GM19240 (cell line): ENCODE data around the gene KRTAP5-3.

Experiments used
- DNase-seq: peaks from one replicate; pipeline ENCODE4 v3.0.0; 2011; ENCODE audit warnings: low spot score; ENCODE audit not compliant: insufficient read length

KRTAP5-3 gene

DNA sequence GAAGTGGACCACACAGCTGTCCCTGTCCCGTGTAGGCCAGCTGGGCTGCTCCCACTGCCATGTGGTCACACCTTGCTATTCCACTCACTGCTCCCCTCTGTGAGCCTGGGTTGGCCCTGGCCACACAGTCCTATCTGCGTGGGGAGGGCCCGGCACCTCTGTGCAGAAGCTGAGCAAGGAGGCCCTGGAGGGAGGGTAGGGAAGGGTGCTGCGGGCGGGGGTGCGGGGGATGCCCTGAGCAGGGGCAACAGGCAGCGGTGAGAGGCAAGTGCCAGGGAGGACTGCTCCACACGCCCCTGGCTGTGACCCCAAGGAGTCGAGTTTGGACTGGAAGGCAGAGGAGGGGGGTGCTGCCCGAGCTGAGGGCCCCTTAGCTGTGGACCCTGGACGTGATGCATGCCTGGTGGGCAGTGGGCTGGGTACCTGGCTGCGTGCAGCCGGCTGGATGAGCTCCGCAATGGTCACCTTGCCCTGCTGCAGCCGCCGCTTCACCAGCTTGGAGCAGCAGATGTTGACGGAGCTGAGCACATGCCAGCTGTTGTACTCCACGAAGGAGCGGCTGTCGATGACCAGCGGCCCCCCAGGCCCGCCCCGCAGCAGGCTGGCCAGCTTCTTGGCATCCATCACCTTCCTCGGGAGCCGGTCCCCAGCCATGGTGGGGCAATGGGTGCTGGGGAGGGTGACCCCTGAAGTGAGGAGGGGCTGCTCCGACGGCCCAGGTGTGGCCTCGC is 42.9 kb downstream of the KRTAP5-3 start:
- no peak for DNase-seq

DNA sequence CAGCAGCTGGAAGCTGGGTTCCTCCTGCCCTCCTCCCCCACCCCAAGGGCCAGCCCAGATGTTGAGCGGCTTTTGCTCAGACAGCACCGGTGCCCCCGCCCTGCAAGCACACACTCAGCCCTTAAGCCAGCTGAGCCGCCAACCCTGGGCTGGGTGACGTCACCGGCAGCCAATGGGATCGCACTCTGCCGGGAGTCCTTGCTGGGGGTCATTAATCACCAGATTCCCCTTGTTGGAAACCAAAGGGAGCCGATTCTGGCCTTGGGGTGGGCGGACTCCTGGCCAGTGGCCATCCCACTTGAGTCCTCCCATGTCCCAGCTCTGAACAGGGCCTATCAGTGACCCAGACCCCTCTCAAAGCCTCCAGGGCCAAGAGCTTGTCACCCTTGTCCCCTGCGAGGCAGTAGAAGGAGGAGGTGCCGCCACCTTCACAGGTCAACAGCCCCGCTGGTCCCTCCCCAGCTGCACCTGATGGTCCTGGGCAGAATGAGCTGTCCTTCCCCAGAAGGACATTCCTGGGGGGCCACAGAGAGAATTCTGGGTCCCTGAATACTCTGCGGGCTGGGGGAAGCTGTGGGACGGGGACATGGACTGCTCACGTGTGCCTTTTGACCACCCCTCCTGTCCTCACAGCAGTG is 43.6 kb downstream of the KRTAP5-3 start:
- DNase-seq = no peak

DNA sequence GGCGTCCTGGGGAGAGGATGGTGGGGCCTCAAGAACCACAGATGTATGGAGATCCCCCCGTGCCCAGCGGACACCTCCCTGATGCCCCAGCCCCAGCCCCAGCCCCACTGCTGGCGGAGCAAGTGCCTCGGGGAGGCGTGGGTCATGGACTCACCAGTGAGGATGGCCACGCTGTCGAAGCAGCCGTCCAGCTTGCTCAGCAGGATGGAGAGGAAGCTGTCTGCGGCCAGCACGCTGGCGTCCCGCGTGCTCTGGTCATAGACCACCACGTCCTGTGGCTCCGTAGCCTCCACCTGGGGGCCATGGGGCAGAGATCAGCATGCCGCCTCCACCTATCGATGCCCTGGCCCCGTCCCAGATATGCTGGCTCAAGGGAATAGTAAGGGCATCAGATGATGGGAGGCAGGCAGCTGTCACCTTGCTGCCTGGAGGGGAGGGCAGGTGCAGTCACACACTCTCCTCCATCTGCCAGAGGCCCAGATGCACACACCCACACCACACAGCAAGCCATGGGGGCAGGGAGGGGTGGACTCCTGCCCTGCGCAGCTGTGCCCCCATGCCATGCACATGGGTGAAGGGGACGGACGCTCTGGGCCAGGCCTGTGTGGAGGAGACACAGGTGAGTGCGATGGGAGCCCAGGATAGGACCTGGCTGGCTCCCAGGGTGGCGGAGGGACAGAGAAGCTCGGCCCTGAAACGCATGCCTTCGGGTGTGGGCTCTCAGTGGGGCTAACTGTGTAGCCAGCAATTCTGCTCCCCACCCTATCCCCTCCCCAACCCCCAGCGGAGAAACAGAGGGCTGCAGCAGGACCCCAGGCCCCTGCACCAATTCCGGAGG is 44.3 kb downstream of the KRTAP5-3 start:
- no peak for DNase-seq

GRCh38 chr11:1563149-1563638 is 45.1 kb downstream of the KRTAP5-3 start:
- no peak for DNase-seq

DNA sequence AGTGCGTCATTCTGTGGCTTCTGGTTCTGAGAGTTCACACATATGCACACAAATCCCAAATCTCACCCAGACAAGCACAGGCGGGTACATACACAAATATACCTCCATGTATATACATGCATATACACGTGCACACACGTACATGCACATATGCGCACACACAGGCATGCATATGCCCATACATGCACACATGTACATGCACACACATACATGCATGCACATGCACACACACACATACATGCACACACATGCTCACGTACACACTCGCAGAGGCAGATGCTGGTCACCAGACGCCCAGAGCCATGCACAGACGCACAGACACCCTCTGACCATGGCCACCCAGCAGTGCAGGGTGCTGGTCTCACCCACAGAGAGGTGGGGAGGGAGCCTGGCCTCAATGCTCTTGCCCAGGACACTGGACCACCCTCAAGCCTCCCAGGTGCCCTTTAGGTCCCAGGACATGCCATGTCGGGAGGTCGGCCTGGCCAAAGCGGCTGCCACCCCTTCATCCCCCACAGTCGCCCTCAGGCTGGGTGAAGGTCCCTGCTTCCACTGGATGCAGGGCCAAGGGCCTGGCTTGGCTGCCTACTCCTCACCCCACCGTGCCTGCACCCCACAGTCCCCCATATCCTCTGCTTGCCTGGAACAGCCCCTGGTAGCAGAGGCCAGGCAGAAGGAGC is 45.7 kb downstream of the KRTAP5-3 start:
- DNase-seq = no peak

DNA sequence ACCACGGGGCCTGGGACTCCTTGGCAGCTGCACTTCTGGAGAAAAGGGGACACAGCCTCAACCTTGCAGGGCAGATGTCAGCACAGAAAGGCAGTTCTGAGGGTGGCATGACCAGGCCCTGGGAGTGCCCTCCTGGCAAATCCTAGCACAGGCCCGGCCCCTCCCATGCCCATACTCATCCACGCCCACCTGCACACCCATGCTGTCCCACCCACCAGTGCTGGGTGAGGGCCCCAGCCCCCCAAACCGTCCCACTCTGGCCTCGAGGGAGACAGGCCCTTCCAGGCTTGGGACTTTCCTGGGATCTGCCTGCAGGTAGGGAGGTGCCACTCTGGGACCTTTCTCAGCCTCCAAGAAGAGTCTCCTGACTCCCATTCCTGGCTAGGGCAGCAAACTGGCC is 46.3 kb downstream of the KRTAP5-3 start:
- no peak for DNase-seq

- no peak for DNase-seq
These were observed 47.0 kb downstream of the KRTAP5-3 start for GRCh38 chr11:1561266-1561665.

DNA sequence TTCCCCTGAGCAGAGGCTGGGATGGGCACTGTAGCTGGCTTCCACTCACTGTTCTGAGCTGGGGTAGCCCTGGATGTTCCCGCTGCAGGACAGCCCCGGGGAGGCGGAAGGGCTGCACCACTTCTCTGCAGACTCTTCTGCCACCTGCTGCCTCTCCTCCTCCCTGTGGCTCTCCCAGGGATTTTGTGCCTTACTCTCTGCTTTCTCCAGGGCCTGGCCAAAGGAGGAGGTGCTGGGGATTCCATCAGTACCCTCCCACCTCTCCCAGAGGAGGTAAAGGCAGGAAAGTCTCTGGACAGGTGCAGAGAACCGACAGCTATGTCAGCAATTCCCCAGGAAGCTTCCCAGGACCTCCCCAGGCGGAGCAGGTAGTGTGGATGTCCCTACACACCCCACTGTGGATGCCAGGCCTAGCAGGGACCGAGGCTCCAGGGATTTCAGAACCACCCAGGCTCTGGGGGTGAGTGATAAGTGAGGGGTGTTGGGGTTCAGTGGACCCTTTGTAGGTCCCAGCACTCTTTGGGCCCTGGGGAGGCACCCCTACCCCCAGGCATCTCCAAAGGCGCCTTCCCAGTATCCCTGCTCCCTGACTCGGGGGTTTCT is 47.5 kb downstream of the KRTAP5-3 start:
- DNase-seq = no peak

DNA sequence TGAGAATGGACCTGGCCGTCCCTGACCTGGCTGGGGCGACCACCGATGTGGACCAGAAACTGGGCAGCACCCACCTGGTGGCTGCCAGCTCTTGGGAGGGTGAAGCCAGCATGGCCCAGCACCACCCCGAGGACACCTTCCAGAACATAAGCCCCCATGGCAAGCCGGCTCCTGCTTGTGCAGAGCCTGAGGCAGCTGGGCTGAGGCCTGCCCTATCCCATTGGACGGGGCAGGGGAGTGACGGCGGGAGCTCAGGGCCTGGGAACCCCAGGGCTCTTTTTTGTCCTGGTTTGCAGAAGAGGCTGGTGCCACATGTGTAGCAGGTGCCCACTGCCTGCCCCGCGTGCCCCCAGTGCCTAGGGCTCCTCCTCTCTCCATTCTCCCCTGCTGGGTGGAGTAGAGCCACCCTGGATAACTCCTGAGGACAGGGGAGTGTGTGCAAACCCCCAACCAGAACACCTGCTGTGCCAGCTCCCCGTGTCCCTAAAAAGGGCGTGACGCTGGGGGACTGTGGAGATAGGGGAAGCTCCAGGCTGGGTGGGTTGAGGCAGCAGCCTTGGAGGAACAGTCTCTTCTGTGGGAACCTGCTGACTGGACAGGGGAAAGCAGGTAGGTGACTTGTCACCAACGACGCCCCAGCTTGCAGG is 48.1 kb downstream of the KRTAP5-3 start:
- DNase-seq = no peak

DNA sequence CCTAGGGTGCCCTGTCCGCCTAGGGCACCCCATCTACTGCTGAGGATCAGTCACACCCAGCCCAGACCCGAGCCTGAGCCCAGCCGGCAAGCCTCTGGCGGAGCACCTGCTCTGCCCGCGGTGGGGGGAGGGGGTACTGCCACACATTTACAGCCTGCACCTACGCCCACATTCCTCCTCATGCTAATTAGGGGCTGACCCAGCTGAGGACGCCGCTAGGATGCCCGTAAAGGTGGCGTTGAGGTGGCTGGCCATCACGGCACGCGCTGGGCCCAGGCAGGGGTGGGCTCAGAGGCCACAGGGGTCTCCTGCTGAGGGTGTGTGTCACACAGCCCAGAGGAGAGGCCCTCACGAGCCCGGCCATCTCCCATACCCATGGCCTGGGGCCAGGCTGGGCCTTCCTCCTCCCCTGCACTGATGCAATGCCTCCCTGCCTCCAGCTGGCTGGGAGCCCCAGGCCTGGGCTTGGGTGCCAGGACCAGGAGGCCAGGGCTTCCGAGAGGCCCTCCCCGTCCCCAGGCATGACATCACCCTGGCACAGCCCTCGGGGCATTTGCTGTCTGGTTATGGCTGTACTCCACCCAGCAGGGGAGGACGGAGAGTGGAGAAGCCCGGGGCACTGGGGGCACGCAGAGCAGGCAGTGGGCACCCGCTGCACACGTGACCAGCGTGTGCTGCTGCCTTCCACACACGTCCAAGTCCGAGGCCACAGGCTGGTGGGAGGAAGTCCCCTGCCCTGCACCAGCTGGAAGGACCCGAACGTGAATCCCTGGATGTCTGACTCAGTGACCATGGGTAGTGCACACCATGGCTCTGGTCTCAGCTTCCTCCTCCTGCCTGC is 48.9 kb downstream of the KRTAP5-3 start:
- DNase-seq = no peak

GRCh38 chr11:1558775-1559110 is 49.5 kb downstream of the KRTAP5-3 start:
- no peak for DNase-seq

GRCh38 chr11:1557904-1558774 is 50.1 kb downstream of the KRTAP5-3 start:
- no peak for DNase-seq
